Germinal center (tissue), 1 donor: Measurements from ENCODE around the gene RAB10.
"Not testable (repeated sequence)": the region's sequence is repeated elsewhere in the genome, so short reads cannot be mapped to it uniquely, and the experiment has no call there.

ENCODE experiments used
- DNase-seq: peaks from one replicate; pipeline ENCODE4 v3.0.0; 2012; ENCODE audit warnings: mixed read lengths, low spot score

Gene RAB10

GRCh38 chr2:26058390-26058789, 24.5 kb downstream of the RAB10 start:
- DNase-seq: no peak

GRCh38 chr2:26059542-26059941, 25.7 kb downstream of the RAB10 start:
- DNase-seq: no peak

GRCh38 chr2:26061539-26061938, 27.7 kb downstream of the RAB10 start:
- DNase-seq: no peak

DNA sequence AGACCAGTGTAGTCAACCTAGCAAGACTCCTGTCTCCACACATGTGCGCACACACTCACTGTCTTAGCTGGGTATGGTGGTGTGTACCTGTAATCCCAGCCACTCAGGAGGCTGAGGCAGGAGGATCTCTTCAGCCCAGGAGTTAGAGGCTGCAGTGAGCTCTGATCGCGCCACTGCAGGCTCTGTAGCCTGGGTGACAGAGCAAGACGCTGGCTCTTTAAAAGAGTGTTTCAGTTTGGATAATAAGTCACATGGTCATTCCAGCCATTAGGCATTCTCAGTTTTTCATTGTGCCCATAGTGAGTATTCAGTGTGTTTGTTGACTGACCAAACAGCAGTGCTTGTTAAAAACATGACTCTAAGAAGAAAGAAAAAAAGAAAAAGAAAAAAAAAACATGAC, 31.0 kb downstream of the RAB10 start:
- no peak for DNase-seq

DNA sequence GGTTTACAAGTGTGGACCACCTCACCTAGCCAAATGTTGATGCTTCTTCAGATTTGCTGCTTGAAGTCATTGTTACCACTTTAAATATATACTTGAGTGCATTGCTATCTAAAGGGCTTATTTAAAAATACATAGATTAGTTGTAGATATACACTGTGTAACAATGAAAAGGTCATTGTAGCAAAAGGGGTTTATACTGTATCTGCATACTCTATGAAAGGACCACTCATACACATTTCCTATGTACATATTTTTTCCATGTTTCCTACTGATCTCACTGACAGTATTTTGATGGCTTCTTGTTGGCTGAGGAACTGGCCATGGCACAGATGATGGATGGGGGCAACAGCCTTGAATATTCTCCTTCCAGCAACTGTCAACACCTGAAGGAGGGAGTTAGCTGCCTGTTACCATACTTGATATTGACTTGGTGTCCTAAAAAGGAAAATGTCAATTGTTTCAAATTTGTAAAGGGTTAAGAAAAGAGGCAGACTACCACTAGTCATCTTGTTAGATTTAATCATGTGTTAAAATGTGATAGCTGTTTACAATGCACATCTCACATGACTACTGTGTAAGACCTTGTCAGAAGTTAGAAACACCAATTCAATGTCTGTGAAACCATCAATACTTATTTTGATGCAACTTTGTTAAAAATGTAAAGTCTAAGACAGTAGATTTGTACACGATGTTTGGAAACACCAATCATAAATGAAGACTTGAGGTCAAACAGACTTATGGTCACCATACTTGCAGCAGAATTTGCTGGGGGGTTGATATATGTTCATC, 33.5 kb downstream of the RAB10 start:
- DNase-seq: no peak

DNA sequence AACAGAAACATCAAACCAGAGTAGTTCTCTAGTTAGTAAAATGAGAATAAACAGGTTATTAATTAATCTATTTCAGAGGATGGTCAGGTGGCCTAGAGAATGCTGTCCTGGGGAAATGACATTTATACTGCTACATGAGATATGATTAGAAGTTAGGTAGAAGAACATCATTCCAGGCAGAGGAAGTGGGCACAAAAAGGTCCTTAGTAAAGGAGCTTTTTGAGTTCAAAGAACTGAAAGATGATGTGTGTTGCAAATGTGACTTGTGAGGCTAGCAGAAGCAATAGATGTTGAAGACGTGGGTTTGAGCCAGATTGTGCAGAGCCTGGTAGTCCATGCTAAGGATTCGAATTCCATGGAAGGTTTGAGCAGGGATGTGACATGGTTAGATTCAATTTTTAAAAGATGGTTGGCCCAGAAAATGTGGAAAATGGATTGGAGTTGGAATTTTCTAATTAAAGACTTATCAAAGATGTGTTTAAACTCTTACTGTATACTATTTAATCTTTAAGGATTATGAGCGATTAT, 34.2 kb downstream of the RAB10 start:
- no peak for DNase-seq

GRCh38 chr2:26068602-26069298, 34.9 kb downstream of the RAB10 start:
- no peak for DNase-seq

- DNase-seq: no peak
Measured at GRCh38 chr2:26070730-26071129, 36.8 kb downstream of the RAB10 start.

DNA sequence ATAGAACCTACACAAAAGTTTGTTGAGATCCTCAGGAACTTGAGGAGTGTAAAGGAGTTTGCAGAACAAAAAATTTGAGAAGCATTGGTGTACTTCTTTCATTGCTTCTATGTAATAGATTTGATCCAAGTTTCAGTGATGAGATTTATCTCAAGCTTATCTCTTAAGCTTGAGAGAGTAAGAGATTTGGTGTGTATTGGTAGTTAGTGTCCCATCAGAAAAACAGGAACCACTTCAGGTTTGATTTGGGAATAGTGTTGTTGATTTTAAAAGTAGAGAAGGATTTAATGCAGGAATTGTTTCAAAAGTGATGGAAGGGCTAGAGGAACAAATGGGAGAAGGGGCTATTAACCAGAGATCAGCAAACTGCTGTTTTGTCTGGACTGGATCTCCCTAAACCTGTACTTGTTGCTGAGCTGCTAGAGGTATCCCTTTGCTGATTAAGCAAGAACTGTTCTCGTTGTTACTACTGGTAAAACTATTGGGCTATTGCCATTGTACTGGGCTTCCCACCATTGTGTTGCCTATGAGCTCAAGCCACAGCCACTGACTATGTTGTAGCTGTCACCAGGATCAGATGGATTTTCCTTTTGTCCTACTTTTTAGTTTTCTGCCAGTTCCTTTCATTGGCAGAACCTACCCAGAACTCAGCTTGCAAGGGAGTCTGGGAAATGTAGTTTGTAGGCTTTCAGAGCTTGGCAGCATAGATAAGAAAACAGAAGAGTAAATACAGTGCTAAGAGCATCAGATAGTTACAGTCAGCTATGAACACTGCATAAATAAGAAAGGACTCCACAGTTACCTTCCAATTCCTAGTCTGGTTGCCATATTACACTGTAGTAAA, 39.3 kb downstream of the RAB10 start:
- DNase-seq: no peak

DNA sequence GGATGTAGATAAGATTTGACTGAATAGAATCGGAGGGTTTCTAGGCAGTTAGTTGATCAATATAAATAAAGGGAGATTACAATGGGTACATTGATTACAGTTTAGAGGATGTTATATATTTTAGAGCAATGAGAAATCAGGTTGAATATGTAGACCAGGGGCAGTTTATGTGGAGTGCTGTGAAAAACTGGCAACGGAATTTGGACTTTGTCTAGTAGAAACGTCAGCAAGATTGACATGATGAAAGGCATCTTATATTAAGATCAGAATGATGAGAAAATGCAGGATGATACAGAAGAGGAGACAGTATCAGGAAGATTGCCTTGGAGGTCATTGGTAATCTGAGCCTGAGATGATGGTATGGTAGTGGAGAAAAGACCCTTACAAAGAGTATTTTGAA, 39.9 kb downstream of the RAB10 start:
- DNase-seq: no peak

DNA sequence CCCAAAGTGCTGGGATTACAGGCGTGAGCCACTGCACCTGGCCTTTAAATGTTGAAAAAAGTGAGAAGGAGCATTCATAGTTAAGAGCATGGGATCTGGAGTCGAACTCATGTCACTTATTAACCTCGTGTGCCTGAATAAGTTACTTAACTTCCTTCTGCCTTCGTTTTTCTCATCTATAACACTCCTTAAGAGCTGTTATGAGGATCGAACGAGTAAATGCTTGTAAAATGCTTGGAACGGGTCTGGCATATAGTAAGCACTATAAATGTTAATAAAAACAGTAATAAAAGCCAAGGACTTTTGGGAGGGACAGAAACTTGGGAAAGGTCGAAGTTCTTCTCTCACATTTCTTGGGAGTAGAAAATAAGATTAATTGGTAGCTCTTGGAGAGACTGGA, 40.8 kb downstream of the RAB10 start:
- DNase-seq: no peak

DNA sequence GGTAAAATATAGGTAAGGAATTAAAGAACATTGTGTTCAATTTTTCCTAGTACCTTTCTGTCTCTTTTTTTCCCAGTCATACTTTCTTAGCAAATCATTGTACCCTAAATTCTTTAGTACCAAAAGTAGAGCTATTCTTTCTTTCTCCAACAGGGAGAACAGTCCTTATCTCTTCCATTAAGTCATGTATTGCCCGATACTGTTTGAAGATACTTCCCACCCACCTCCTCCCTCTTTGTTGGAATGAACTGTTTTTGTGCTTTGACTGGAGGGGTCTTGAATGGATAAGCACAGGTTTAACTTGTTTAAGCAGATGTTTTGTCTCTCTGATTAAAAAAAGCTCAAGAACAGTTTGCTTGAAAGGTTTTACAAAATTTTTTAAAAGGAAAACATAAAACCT, 41.3 kb downstream of the RAB10 start:
- DNase-seq: no peak

DNA sequence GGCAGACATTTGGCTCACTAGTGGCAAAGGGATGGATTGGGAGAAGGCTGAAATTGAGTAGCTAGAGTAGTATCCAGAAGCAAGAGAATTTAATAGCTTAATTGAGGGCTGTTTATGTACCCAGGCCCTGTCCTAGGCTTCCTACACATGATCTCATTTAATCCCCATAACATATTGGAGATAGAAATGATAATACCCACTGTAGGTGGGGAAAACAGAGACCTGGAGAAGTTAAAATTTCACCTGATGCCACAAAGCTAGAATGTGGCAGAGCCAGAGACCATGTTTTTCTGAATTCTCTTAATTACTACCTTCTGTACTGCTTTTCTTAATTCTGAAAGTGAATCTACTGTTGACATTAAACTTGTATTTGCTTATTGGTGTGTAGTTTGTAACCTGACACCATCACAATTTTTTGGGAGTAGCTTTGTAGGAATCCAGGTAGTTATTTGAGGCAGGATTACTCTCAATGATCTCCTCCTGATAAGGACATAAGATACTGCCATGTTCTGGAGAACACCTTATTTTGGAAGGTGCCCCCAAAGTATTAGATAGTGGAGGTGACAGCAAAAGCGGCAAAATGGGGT, 42.2 kb downstream of the RAB10 start:
- no peak for DNase-seq

- no peak for DNase-seq
Measured at GRCh38 chr2:26077291-26077690, 43.4 kb downstream of the RAB10 start.

GRCh38 chr2:26078939-26079338, 45.1 kb downstream of the RAB10 start:
- no peak for DNase-seq

DNA sequence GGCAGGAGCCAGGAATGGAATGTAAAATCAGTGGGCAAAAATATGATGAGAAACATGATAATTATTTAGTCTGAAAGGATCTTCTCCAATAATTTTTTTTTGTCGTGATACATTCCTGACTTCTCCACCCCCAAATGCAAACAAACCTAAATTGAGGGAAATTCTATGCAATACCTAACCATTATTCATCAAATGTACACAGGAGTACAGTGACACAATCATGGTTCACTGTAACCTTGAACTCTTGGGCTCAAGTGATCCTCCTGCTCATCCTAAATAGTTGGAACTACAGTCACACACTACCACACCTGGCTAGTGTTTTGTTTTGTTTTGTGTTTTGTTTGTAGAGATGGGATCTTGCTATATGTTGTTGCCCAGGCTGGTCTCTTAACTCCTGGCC, 46.5 kb downstream of the RAB10 start:
- DNase-seq: no peak

- not testable (repeated sequence) for DNase-seq
Measured at GRCh38 chr2:26080925-26081324, 47.0 kb downstream of the RAB10 start.

GRCh38 chr2:26081556-26081955, 47.7 kb downstream of the RAB10 start:
- no peak for DNase-seq

DNA sequence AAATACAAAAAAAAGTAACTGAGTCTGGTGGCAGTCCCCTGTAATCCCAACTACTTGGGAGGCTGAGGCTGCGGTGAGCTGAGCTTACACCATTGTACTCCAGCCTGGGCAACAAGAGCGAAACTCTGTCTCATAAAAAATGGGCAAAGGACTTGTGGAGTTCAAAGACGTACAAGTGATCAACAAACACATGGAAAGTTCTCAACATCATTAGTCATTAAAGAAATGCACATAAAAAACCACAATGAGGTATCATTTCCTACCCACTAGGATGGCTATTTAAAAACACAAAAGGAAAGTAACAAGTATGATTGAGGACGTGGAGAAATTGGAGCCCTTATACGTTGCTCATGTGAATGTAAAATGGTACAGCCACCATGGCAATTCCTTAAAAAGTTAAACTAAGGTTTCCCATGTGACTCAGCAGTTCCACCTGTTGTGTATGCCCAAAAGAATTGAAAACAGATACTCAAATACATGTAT, 52.3 kb downstream of the RAB10 start:
- no peak for DNase-seq

- DNase-seq: no peak
Measured at GRCh38 chr2:26086779-26087178, 52.9 kb downstream of the RAB10 start.

DNA sequence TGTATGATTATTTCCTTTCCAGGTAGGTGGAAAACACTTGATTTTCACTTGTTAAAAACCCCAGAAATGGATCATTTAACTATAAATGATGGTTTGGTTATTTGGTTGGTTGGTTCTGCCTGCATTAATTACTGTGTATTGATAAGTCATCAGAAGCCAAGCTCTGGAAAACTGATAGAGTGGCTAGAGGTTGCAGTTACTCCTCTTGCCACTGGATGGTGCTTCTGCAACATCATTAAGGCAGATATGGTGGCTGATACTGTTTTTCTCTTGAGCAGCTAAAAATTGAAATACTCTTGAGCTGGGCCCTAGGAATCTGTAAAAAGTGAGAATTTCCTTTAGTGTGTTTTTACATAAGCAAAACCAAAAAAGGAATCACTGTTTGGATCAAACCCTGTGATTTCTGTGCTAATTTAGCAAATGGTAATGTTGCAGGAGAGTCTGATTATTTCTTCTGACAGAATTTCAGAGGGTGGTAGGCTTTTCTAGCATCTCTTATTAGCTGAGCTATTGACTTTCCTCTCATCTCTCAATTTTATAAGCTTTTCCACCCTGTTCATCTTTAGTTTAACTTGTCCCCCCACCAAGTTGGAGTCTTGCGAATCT, 54.3 kb downstream of the RAB10 start:
- peak; percentile 31 for DNase-seq

- not testable (repeated sequence) for DNase-seq
Measured at GRCh38 chr2:26088931-26089330, 55.0 kb downstream of the RAB10 start.
